ENCODE measurements around the gene PADI1.

Gene PADI1

DNA sequence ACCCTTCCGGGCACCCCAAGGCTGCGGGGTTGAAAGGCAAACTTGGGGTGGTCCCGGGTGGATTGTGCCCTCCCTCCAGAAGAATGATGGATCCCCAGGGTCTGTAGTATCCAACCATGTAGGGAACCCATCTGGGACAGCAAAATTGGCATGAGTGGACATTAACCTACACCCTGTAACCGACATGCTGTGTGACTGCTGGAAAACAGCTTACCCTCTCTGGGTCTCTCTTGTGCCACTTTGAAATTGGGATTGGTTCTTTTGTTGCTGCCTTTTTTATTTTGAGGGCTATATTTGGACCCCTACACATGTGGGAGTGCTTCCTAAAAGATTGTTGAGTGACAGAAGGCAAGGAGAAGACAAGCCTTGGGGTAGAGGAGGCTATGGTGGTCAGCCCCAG is 19.5 kb downstream of the PADI1 start:
- Histone ChIP-seq H3K4me3 (ENCODE audit: low read length) (no peak overlapping the region), H3K9me3 (ENCODE audit: control insufficient read depth, low read length) (no peaks in the 10 kb centered on the region), H3K36me3 (ENCODE audit: control insufficient read depth, insufficient read depth, low read length, severe bottlenecking) (no peaks in the 10 kb centered on the region), H3K4me1 (ENCODE audit: control insufficient read depth, insufficient read depth, low read length) (peaks cover 6% of the 10 kb centered on the region), H3K9ac (ENCODE audit: low read length) (no peak overlapping the region), H3K27me3 (replicated peaks; ENCODE audit: control insufficient read depth, insufficient read depth, low read length) (peaks cover 61% of the 10 kb centered on the region)
- DNase-seq (ENCODE audit: low read depth), result no peak

DNA sequence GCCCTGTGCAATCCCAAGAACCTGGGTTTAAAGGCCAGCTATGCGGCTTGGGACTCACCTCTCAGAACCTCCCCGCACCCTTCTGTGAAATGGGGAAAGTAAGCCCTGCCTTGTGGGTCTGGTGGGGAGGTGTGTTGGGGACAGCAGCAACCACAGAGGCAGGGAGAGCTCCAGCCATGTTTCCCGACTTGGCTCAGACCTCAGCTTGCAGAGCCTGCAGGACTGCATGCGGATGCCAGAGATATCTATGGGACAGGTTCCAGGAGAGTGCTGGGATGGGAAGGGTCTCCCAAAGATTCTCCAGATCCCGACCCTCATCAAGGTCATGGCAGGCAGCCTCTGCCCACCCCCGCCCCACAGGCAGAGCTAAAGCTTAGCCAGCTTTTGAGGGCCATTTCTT is 20.2 kb downstream of the PADI1 start:
- Histone ChIP-seq H3K9me3 (ENCODE audit: control insufficient read depth, low read length) (no peaks in the 10 kb centered on the region), H3K4me1 (ENCODE audit: control insufficient read depth, insufficient read depth, low read length) (peaks cover 8% of the 10 kb centered on the region), H3K27me3 (replicated peaks; ENCODE audit: control insufficient read depth, insufficient read depth, low read length) (peaks cover 55% of the 10 kb centered on the region), H3K4me3 (ENCODE audit: low read length) (no peak overlapping the region), H3K9ac (ENCODE audit: low read length) (no peak overlapping the region), H3K36me3 (ENCODE audit: control insufficient read depth, insufficient read depth, low read length, severe bottlenecking) (no peaks in the 10 kb centered on the region)
- DNase-seq (ENCODE audit: low read depth), result no peak

DNA sequence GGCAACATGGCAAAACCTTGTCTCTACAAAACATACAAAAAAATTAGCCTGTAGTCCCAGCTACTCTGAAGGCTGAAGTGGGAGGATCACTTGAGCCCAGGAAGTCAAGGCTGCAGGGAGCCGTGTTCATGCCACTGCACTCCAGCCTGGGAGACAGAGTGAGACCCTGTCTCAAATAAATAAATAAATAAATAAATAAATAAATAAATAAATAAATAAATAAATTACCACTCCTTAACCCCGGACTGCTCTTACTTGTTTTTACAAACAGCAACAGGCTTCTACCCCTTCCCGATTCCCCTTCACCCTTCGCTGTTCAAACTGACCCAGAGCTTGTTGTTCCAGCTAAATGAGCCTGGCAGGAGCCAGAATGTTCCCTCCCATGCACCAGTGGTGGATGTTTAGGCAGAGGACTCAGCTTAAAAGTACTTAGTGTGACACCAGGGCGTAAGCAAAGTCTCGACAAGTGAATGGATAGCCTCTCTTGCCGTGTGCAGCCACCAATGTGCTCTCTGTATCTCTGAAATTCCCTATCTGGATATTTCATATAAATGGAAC is 22.5 kb downstream of the PADI1 start:
- DNase-seq (ENCODE audit: low read depth), result no peak
- peaks cover 11% of the 10 kb centered on the region for H3K4me1 ChIP-seq (ENCODE audit: control insufficient read depth, insufficient read depth, low read length)
- peaks cover 35% of the 10 kb centered on the region for H3K27me3 ChIP-seq (replicated peaks; ENCODE audit: control insufficient read depth, insufficient read depth, low read length)
- H3K9me3 ChIP-seq (ENCODE audit: control insufficient read depth, low read length), result no peaks in the 10 kb centered on the region
- H3K4me3 ChIP-seq (ENCODE audit: low read length), result no peak overlapping the region
- no peak overlapping the region for H3K9ac ChIP-seq (ENCODE audit: low read length)
- H3K36me3 ChIP-seq (ENCODE audit: control insufficient read depth, insufficient read depth, low read length, severe bottlenecking), result no peaks in the 10 kb centered on the region

DNA sequence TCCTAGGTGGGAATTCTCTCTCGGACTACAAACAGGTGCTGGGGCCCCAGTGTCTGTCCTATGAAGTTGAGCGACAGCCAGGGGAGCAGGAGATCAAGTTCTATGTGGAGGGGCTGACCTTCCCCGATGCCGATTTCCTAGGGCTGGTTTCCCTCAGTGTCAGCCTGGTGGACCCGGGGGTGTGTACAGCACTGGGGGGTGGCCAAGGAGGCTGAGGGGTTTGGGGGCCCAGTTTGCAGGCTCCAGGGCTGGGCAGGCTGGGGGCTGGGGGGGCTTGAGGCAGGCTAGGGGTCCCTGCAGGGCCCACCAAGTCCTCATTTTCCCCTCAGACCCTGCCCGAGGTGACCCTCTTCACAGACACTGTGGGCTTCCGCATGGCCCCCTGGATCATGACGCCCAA is 23.7 kb downstream of the PADI1 start:
- no peak for DNase-seq (ENCODE audit: low read depth)
- peaks cover 25% of the 10 kb centered on the region for H3K27me3 ChIP-seq (replicated peaks; ENCODE audit: control insufficient read depth, insufficient read depth, low read length)
- no peak overlapping the region for H3K4me3 ChIP-seq (ENCODE audit: low read length)
- no peaks in the 10 kb centered on the region for H3K36me3 ChIP-seq (ENCODE audit: control insufficient read depth, insufficient read depth, low read length, severe bottlenecking)
- H3K9ac ChIP-seq (ENCODE audit: low read length), result no peak overlapping the region
- peaks cover 23% of the 10 kb centered on the region for H3K4me1 ChIP-seq (ENCODE audit: control insufficient read depth, insufficient read depth, low read length)
- no peaks in the 10 kb centered on the region for H3K9me3 ChIP-seq (ENCODE audit: control insufficient read depth, low read length)

DNA sequence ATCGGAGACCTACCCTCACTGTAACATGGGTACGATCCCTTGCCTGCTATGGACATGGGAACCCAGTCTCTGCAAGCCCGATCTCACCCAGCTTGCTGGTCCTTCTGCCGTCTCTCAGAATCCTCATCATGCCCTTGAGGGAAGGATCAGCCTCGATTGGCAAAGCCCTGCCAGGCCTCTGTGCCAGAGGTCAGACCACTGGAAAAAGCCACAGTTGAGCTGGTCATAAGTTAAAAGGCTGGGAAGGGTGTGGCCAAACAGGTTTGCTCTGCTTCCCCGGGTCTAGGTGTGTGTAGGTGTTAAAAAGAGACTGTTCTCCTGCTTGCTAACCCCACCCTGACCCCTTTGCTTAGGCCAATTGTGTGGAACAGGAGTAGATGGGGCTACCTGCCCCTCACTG is 24.5 kb downstream of the PADI1 start:
- no peak for DNase-seq (ENCODE audit: low read depth)
- H3K4me1 ChIP-seq (ENCODE audit: control insufficient read depth, insufficient read depth, low read length), result peaks cover 27% of the 10 kb centered on the region
- H3K27me3 ChIP-seq (replicated peaks; ENCODE audit: control insufficient read depth, insufficient read depth, low read length), result peaks cover 22% of the 10 kb centered on the region
- H3K36me3 ChIP-seq (ENCODE audit: control insufficient read depth, insufficient read depth, low read length, severe bottlenecking), result no peaks in the 10 kb centered on the region
- H3K4me3 ChIP-seq (ENCODE audit: low read length), result no peak overlapping the region
- H3K9ac ChIP-seq (ENCODE audit: low read length), result no peak overlapping the region
- H3K9me3 ChIP-seq (ENCODE audit: control insufficient read depth, low read length), result no peaks in the 10 kb centered on the region

DNA sequence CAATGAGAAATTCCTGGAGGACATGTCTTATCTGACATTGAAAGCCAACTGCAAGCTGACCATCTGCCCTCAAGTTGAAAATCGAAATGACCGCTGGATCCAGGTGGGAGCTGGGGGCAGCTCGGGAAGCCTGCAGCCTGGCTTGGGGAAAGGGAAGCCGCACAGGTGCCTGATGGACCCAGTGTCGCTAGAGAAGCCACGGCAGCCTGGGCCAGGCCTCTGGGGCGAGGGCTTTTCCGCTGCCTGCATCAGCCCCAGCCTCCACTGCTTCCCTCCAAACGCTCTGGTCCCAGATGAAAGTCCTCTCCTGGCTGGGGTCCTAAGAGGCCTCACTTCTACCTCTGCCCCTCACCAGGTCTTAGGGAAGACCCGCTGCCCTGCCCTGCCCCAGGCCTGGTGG is 25.2 kb downstream of the PADI1 start:
- Histone ChIP-seq H3K36me3 (ENCODE audit: control insufficient read depth, insufficient read depth, low read length, severe bottlenecking) (no peaks in the 10 kb centered on the region), H3K4me3 (ENCODE audit: low read length) (no peak overlapping the region), H3K4me1 (ENCODE audit: control insufficient read depth, insufficient read depth, low read length) (peaks cover 27% of the 10 kb centered on the region), H3K9me3 (ENCODE audit: control insufficient read depth, low read length) (no peaks in the 10 kb centered on the region), H3K27me3 (replicated peaks; ENCODE audit: control insufficient read depth, insufficient read depth, low read length) (peaks cover 16% of the 10 kb centered on the region), H3K9ac (ENCODE audit: low read length) (no peak overlapping the region)
- DNase-seq (ENCODE audit: low read depth), result no peak

DNA sequence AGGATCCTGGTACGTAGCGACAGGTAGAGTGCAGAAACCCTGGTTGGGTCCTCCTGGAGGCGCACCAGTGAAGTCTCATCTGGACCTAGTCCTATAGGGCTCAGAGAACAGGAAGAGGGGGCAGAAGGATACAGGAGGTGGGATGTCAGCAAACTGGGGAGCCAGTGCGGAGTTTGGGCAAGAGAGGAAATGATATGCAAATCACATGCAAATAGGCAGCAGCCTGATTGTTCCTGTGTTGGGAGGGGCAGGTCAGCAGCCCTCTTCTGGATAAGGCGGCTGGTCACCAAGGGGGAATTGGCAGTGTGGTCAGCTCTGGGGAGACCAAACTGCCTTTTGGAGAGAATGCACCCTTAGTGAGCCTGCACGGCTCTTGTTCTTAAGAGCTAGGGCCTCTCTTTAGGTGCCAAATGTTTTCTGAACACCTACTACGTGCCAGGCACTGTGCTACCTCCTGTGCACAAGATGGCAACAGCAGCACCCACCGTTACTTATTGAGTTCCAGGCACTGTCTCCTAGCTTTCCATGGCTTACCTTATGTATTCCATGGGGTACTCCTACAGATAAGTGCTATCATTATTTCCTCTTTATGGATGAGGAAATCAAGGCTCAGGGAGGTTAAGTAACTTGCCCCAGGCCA is 25.9 kb downstream of the PADI1 start:
- Histone ChIP-seq H3K27me3 (replicated peaks; ENCODE audit: control insufficient read depth, insufficient read depth, low read length) (peaks cover 11% of the 10 kb centered on the region), H3K4me1 (ENCODE audit: control insufficient read depth, insufficient read depth, low read length) (peaks cover 27% of the 10 kb centered on the region), H3K36me3 (ENCODE audit: control insufficient read depth, insufficient read depth, low read length, severe bottlenecking) (no peaks in the 10 kb centered on the region), H3K4me3 (ENCODE audit: low read length) (no peak overlapping the region), H3K9me3 (ENCODE audit: control insufficient read depth, low read length) (no peaks in the 10 kb centered on the region), H3K9ac (ENCODE audit: low read length) (no peak overlapping the region)
- no peak for DNase-seq (ENCODE audit: low read depth)

DNA sequence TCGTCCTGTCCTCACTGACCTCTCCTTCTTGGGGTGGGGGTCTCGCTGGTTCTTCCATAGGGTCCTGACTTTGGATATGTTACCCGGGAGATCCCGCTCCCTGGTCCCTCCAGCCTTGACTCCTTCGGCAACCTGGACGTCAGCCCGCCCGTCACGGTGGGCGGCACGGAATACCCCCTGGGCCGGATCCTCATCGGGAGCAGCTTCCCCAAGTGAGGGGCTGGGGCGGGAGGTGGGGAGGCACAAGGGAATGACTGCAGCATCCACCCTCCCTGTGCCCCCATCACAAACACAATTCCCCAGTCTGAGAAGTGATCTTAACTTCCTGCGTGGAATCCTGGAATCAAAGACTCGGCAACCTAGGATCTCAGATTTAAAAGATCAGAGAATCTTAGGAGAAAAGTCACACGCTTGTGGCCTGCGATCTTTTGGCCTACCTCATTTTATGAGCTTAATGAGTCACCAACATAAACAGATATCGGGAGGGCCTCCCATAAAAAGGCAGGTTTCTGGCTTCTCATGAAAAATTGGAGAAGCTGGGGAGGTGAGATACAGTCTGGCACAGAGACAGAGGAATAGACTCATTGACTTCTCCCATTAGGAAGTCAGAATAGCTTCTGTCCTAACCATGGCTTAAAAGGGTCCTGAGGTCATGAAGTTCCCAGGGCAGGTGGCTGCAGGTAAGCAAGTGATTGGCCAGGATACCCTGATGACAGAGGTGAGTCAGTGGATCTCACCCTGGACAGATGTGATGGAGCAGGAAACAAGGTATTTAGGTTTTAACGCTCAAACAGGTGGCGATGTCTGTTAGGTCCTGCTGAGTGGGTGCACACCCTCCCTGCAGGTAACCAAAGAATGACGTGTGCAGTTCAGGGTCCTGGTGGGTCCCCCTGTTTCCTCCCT is 28.1 kb downstream of the PADI1 start:
- Histone ChIP-seq H3K27me3 (replicated peaks; ENCODE audit: control insufficient read depth, insufficient read depth, low read length) (peaks cover 5% of the 10 kb centered on the region), H3K9me3 (ENCODE audit: control insufficient read depth, low read length) (no peaks in the 10 kb centered on the region), H3K9ac (ENCODE audit: low read length) (no peak overlapping the region), H3K4me1 (ENCODE audit: control insufficient read depth, insufficient read depth, low read length) (peaks cover 27% of the 10 kb centered on the region), H3K4me3 (ENCODE audit: low read length) (no peak overlapping the region), H3K36me3 (ENCODE audit: control insufficient read depth, insufficient read depth, low read length, severe bottlenecking) (no peaks in the 10 kb centered on the region)
- DNase-seq (ENCODE audit: low read depth), result peak; percentile 66

DNA sequence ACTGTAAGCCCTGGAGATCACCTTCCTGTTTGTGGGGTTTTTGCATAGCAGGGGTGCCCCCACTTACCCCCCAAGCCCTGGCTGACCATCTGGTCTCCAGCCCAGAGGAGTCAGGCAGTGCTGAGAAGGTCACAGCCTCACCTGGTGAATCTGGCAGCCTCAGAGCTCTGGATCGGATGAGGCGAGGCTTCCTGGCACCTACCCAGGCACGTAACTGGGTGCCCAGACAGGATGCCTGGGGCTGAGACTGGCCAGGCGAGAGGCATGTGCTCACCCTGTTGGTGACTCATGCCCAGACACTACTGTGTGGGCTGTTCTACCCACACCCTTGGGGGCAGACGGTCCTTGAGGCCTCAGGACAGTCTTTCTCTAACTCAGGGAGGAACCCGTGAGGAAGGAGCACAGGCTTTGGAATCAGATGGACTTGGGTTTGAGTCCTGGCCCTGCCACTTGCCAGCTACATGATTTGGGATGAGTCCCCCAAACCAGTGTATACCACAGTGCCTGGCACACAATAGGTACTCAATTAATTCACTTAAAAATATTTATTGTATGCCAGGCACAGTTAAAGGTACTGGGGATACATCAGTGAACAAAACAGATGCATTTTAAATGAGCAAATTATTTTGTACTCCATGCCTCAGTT is 28.9 kb downstream of the PADI1 start:
- peak; percentile 92 for DNase-seq (ENCODE audit: low read depth)
- peaks cover 4% of the 10 kb centered on the region for H3K27me3 ChIP-seq (replicated peaks; ENCODE audit: control insufficient read depth, insufficient read depth, low read length)
- no peaks in the 10 kb centered on the region for H3K9me3 ChIP-seq (ENCODE audit: control insufficient read depth, low read length)
- no peaks in the 10 kb centered on the region for H3K36me3 ChIP-seq (ENCODE audit: control insufficient read depth, insufficient read depth, low read length, severe bottlenecking)
- H3K4me3 ChIP-seq (ENCODE audit: low read length), result no peak overlapping the region
- no peak overlapping the region for H3K9ac ChIP-seq (ENCODE audit: low read length)
- H3K4me1 ChIP-seq (ENCODE audit: control insufficient read depth, insufficient read depth, low read length), result peaks cover 27% of the 10 kb centered on the region

DNA sequence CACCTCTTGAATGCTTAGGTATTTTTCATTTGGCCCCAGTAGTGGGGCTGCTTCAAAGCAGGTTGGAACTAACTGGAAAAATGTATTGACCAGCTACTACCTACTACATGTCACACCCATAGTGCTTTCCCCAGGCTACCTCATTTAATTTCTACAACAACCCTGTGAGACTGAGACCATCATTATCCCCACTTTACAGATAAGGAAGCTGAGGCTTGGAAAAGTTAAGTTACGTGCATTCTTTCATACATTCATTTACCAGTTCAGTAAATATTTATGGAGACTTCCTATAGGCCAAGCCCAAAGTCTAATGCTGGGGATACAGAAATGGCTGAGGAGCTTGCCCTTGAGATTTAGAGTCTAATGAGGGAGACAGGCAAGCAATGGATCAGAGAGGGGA is 29.5 kb downstream of the PADI1 start:
- Histone ChIP-seq H3K36me3 (ENCODE audit: control insufficient read depth, insufficient read depth, low read length, severe bottlenecking) (no peaks in the 10 kb centered on the region), H3K9me3 (ENCODE audit: control insufficient read depth, low read length) (no peaks in the 10 kb centered on the region), H3K27me3 (replicated peaks; ENCODE audit: control insufficient read depth, insufficient read depth, low read length) (peaks cover 10% of the 10 kb centered on the region), H3K4me1 (ENCODE audit: control insufficient read depth, insufficient read depth, low read length) (peaks cover 22% of the 10 kb centered on the region), H3K4me3 (ENCODE audit: low read length) (no peak overlapping the region), H3K9ac (ENCODE audit: low read length) (no peak overlapping the region)
- DNase-seq (ENCODE audit: low read depth), result no peak

All from adipocyte (in vitro differentiated cells).